SK-N-MC (cell line): ENCODE results near the gene RASA1.
A peak's percentile ranks its signal among the peaks of the same experiment; 100 is the strongest.

ENCODE experiments used
- DNase-seq: peaks from one replicate; pipeline ENCODE4 v3.0.0-alpha.2; 2011; ENCODE audit warnings: low read depth, low spot score
- H3K27ac ChIP-seq: fragments of 200-600 bp; sonication (generic); 2 replicates; pipeline ENCODE4 v1.5.1; 2016; ENCODE audit warnings: mixed run types
- H3K36me3 ChIP-seq: fragments of 200-600 bp; sonication (generic); 2 replicates; pipeline ENCODE4 v1.6.1; 2017; ENCODE audit warnings: antibody characterized with exemption, low read length, mixed read lengths; ENCODE audit not compliant: insufficient read depth
- H3K4me3 ChIP-seq: fragments of 200-600 bp; sonication (generic); 2 replicates; pipeline ENCODE4 v1.5.1; 2016
- H3K9ac ChIP-seq: fragments of 200-600 bp; sonication (generic); 2 replicates; pipeline ENCODE4 v1.8.0; 2017; ENCODE audit warnings: mixed run types, mixed read lengths; ENCODE audit not compliant: insufficient read length
- H3K9me3 ChIP-seq: fragments of 200-600 bp; sonication (generic); 2 replicates; pipeline ENCODE4 v1.6.1; 2017; ENCODE audit warnings: low read depth, mild to moderate bottlenecking, antibody characterized with exemption, low read length, moderate library complexity, mixed read lengths
- EZH2 ChIP-seq: fragments of 200-600 bp; sonication (generic); IDR thresholded peaks from one replicate; pipeline ENCODE4 v1.6.1; 2017; ENCODE audit warnings: antibody characterized with exemption
- FOXP2 ChIP-seq: optimal IDR thresholded peaks from 2 replicates; pipeline ENCODE3; 2011; ENCODE audit warnings: mild to moderate bottlenecking, moderate library complexity; ENCODE audit not compliant: insufficient read depth; ENCODE audit errors: extremely low read length, control extremely low read depth
- POLR2AphosphoS5 ChIP-seq: IDR thresholded peaks from 2 replicates; pipeline ENCODE4 v1.6.1; 2012; ENCODE audit warnings: mild to moderate bottlenecking, low read depth, low read length, borderline replicate concordance

Gene RASA1

GRCh38 chr5:87267574-87268125 is at the start of gene RASA1:
RASA1 (plus strand) TSS chr5:87267883; CDS start chr5:87268452, 569 bp downstream.
- Histone ChIP-seq H3K9me3 (no peaks in the 10 kb centered on the region), H3K36me3 (no peaks in the 10 kb centered on the region; the same call in 1 of the 2 replicates), H3K27ac (peak within 1 kb of the TSS; percentile 75; the same call in 1 of the 2 replicates), H3K9ac (peak within 1 kb of the TSS; percentile 86), H3K4me3 (peak within 1 kb of the TSS; percentile 88)
- TF ChIP-seq POLR2AphosphoS5 (peak; percentile 99), FOXP2 (no peak)
- peak; percentile 47 for DNase-seq

GRCh38 chr5:87229780-87230179 is 37.9 kb upstream of the RASA1 start:
- Histone ChIP-seq H3K4me3 (no peak overlapping the region), H3K9ac (no peak overlapping the region), H3K27ac (no peak overlapping the region), H3K9me3 (no peaks in the 10 kb centered on the region), H3K36me3 (no peaks in the 10 kb centered on the region)
- TF ChIP-seq FOXP2 (no peak), POLR2AphosphoS5 (no peak), EZH2 (no peak)
- DNase-seq: no peak

GRCh38 chr5:87231037-87231808 is 36.5 kb upstream of the RASA1 start:
- Histone ChIP-seq H3K9me3 (no peaks in the 10 kb centered on the region), H3K27ac (no peak overlapping the region), H3K9ac (no peak overlapping the region), H3K4me3 (no peak overlapping the region), H3K36me3 (no peaks in the 10 kb centered on the region)
- no peak for TF ChIP-seq EZH2
- no peak for TF ChIP-seq POLR2AphosphoS5
- TF ChIP-seq FOXP2: no peak
- no peak for DNase-seq

- no peak overlapping the region for H3K4me3 ChIP-seq
- H3K27ac ChIP-seq: no peak overlapping the region
- H3K9ac ChIP-seq: no peak overlapping the region
- no peaks in the 10 kb centered on the region for H3K36me3 ChIP-seq
- no peak for DNase-seq
- TF ChIP-seq POLR2AphosphoS5 (no peak), FOXP2 (no peak), EZH2 (no peak)
- H3K9me3 ChIP-seq: no peaks in the 10 kb centered on the region
These were observed 34.5 kb upstream of the RASA1 start for GRCh38 chr5:87233143-87233542.

GRCh38 chr5:87241555-87241954 is 26.1 kb upstream of the RASA1 start:
- TF ChIP-seq FOXP2: no peak
- no peak for TF ChIP-seq EZH2
- no peak for TF ChIP-seq POLR2AphosphoS5
- DNase-seq: no peak
- Histone ChIP-seq H3K9me3 (no peaks in the 10 kb centered on the region), H3K36me3 (no peaks in the 10 kb centered on the region), H3K27ac (no peak overlapping the region), H3K4me3 (no peak overlapping the region), H3K9ac (no peak overlapping the region)

GRCh38 chr5:87242242-87242641 is 25.4 kb upstream of the RASA1 start:
- TF ChIP-seq FOXP2: no peak
- Histone ChIP-seq H3K27ac (no peak overlapping the region), H3K4me3 (no peak overlapping the region), H3K9me3 (no peaks in the 10 kb centered on the region), H3K9ac (no peak overlapping the region), H3K36me3 (no peaks in the 10 kb centered on the region)
- no peak for DNase-seq

- no peak overlapping the region for H3K27ac ChIP-seq
- no peak overlapping the region for H3K9ac ChIP-seq
- no peaks in the 10 kb centered on the region for H3K9me3 ChIP-seq
- DNase-seq: no peak
- TF ChIP-seq EZH2 (no peak), FOXP2 (no peak), POLR2AphosphoS5 (no peak)
- no peak overlapping the region for H3K4me3 ChIP-seq
- H3K36me3 ChIP-seq: no peaks in the 10 kb centered on the region
These were observed 24.4 kb upstream of the RASA1 start for GRCh38 chr5:87243161-87243844.

- Histone ChIP-seq H3K9me3 (no peaks in the 10 kb centered on the region), H3K36me3 (no peaks in the 10 kb centered on the region), H3K9ac (no peak overlapping the region), H3K27ac (no peak overlapping the region), H3K4me3 (no peak overlapping the region)
- TF ChIP-seq FOXP2: no peak
- no peak for TF ChIP-seq EZH2
- no peak for TF ChIP-seq POLR2AphosphoS5
- no peak for DNase-seq
These were observed 22.2 kb upstream of the RASA1 start for GRCh38 chr5:87245451-87245850.
